H1 (cell line): ENCODE data around the gene ACVR1. TPM values are rescaled to one million over a fixed set of nuclear protein-coding genes. Genes with fewer than 3 reads are reported as not detected.

Source experiments
- CTCF ChIA-PET: fragments of 300-600 bp; sonication (Branson Sonifier 250); formaldehyde crosslinking; loops from one replicate; lab custom pipeline; 2021; ENCODE audit not compliant: partially characterized antibody; lab: Charles Lee
- POLR2A ChIA-PET: fragments of 300-600 bp; sonication (Branson Sonifier 250); formaldehyde crosslinking; loops from one replicate; lab custom pipeline; 2021; ENCODE audit warnings: inconsistent platforms; ENCODE audit not compliant: partially characterized antibody; lab: Charles Lee
- DNase-seq, 2 experiments: peaks; one replicate each; pipeline versions ENCODE4 v3.0.0 to v3.0.0-alpha.2; 2010 to 2022; ENCODE audit warnings: low spot score in 2 of 2, low read depth in 1 of 2, mixed read lengths in 1 of 2
- FAIRE-seq: peaks from 2 replicates; lab custom pipeline; 2011; peaks lifted over from hg19 to GRCh38; lab: Jason Lieb, UNC
- H2AFZ ChIP-seq: 2 replicates; pipeline ENCODE4 v1.8.1; 2012; ENCODE audit warnings: low read length, inconsistent platforms
- H2AK5ac ChIP-seq: 2 replicates; pipeline ENCODE4 v1.6.1; 2013; ENCODE audit warnings: low read depth, low read length
- H2BK120ac ChIP-seq: replicated peaks from 2 replicates; pipeline ENCODE3; 2013; ENCODE audit warnings: low read depth, low read length, inconsistent platforms
- H2BK12ac ChIP-seq: 2 replicates; pipeline ENCODE4 v1.6.1; 2013; ENCODE audit warnings: low read depth, low read length
- H2BK15ac ChIP-seq: 2 replicates; pipeline ENCODE4 v1.6.1; 2013; ENCODE audit warnings: low read length
- H2BK20ac ChIP-seq: 2 replicates; pipeline ENCODE4 v1.6.1; 2013; ENCODE audit warnings: low read length
- H2BK5ac ChIP-seq: 2 replicates; pipeline ENCODE4 v1.6.1; 2013; ENCODE audit warnings: low read depth, low read length
- H3K14ac ChIP-seq: 2 replicates; pipeline ENCODE4 v1.6.1; 2013; ENCODE audit warnings: inconsistent platforms; ENCODE audit not compliant: insufficient read length
- H3K18ac ChIP-seq: 2 replicates; pipeline ENCODE4 v1.6.1; 2013; ENCODE audit warnings: low read length; ENCODE audit errors: extremely low read depth
- H3K23ac ChIP-seq: 2 replicates; pipeline ENCODE4 v1.6.1; 2013; ENCODE audit warnings: inconsistent platforms; ENCODE audit not compliant: insufficient read length
- H3K23me2 ChIP-seq: 2 replicates; pipeline ENCODE4 v1.6.1; 2013; ENCODE audit warnings: low read depth, low read length
- H3K27ac ChIP-seq: 2 replicates; pipeline ENCODE4 v1.6.1; 2011; ENCODE audit warnings: low read depth, low read length, inconsistent platforms
- H3K27me3 ChIP-seq, 4 experiments: replicated peaks in 1 of 4; 1 replicate in 1 of 4; 2 replicates in 3 of 4; pipeline versions ENCODE4 v1.6.1 to v1.8.1; 2011 to 2013; ENCODE audit warnings: low read length in 3 of 4, mild to moderate bottlenecking in 3 of 4, inconsistent platforms in 2 of 4, mixed read lengths in 2 of 4, moderate library complexity in 1 of 4; ENCODE audit not compliant: control insufficient read depth in 3 of 4, insufficient read depth in 3 of 4; ENCODE audit errors: extremely low read depth in 1 of 4
- H3K36me3 ChIP-seq, 4 experiments: 2 replicates each; pipeline versions ENCODE4 v1.6.1 to v1.8.1; 2011 to 2013; ENCODE audit warnings: mild to moderate bottlenecking in 4 of 4, low read length in 3 of 4, moderate library complexity in 2 of 4, control low read depth in 1 of 4, inconsistent platforms in 1 of 4; ENCODE audit not compliant: insufficient read depth in 4 of 4, control insufficient read depth in 2 of 4
- H3K4ac ChIP-seq: replicated peaks from 2 replicates; pipeline ENCODE3; 2013; ENCODE audit warnings: low read length, low read depth, mixed read lengths, inconsistent platforms; ENCODE audit not compliant: insufficient read length
- H3K4me1 ChIP-seq, 4 experiments: replicated peaks in 1 of 4; 1 replicate in 1 of 4; 2 replicates in 3 of 4; pipeline versions ENCODE4 v1.6.1 to v1.8.1; 2011 to 2013; ENCODE audit warnings: low read length in 3 of 4, inconsistent platforms in 2 of 4, mixed read lengths in 1 of 4; ENCODE audit not compliant: insufficient read depth in 4 of 4, control insufficient read depth in 3 of 4
- H3K4me2 ChIP-seq, 2 experiments: 2 replicates each; pipeline versions ENCODE4 v1.6.1 to v1.8.1; 2011 to 2013; ENCODE audit warnings: low read depth in 2 of 2, low read length in 2 of 2, control low read depth in 1 of 2, inconsistent platforms in 1 of 2, mild to moderate bottlenecking in 1 of 2; ENCODE audit not compliant: insufficient read depth in 1 of 2
- H3K4me3 ChIP-seq, 4 experiments: fragments of 200-600, 300-600 bp in 1 of 4; sonication (generic), shearing (Covaris generic), sonication (Bioruptor Twin) in 1 of 4; 2 replicates each; pipeline versions ENCODE4 v1.5.1 to v1.8.1; 2011 to 2016; ENCODE audit warnings: low read length in 4 of 4, low read depth in 3 of 4, control low read depth in 2 of 4, inconsistent platforms in 2 of 4, mild to moderate bottlenecking in 2 of 4, mixed read lengths in 1 of 4, moderate library complexity in 1 of 4; ENCODE audit not compliant: insufficient read depth in 2 of 4; ENCODE audit errors: extremely low read depth in 1 of 4
- H3K56ac ChIP-seq: replicated peaks from 2 replicates; pipeline ENCODE3; 2013; ENCODE audit warnings: low read depth, mild to moderate bottlenecking, mixed read lengths, low read length, inconsistent platforms; ENCODE audit not compliant: insufficient read length
- H3K79me1 ChIP-seq: 2 replicates; pipeline ENCODE4 v1.6.1; 2013; ENCODE audit warnings: low read depth, low read length, control low read depth
- H3K79me2 ChIP-seq, 2 experiments: 2 replicates each; pipeline versions ENCODE4 v1.6.1 to v1.8.1; 2012 to 2013; ENCODE audit warnings: low read length in 2 of 2, mild to moderate bottlenecking in 2 of 2, inconsistent platforms in 1 of 2; ENCODE audit not compliant: insufficient read depth in 2 of 2, control insufficient read depth in 1 of 2
- H3K9ac ChIP-seq, 4 experiments: replicated peaks in 1 of 4; 1 replicate in 1 of 4; 2 replicates in 3 of 4; pipeline versions ENCODE4 v1.6.1 to v1.8.1; 2011 to 2013; ENCODE audit warnings: low read depth in 3 of 4, low read length in 3 of 4, control low read depth in 2 of 4, mild to moderate bottlenecking in 2 of 4, moderate library complexity in 2 of 4, inconsistent platforms in 1 of 4; ENCODE audit errors: extremely low read depth in 1 of 4
- H3K9me3 ChIP-seq, 2 experiments: 2 replicates each; pipeline versions ENCODE4 v1.6.1 to v1.8.1; 2012 to 2013; ENCODE audit warnings: mild to moderate bottlenecking in 2 of 2, moderate library complexity in 2 of 2, control low read depth in 1 of 2, inconsistent platforms in 1 of 2, low read depth in 1 of 2, low read length in 1 of 2, mixed read lengths in 1 of 2; ENCODE audit not compliant: insufficient read depth in 2 of 2
- H4K20me1 ChIP-seq, 2 experiments: replicated peaks in 1 of 2; 2 replicates each; pipeline versions ENCODE3 to v1.8.1; 2011 to 2013; ENCODE audit warnings: inconsistent platforms in 2 of 2, low read length in 2 of 2, mild to moderate bottlenecking in 1 of 2; ENCODE audit not compliant: insufficient read depth in 2 of 2, control insufficient read depth in 1 of 2
- H4K5ac ChIP-seq: 2 replicates; pipeline ENCODE4 v1.6.1; 2013; ENCODE audit warnings: low read length, low read depth, mixed read lengths, inconsistent platforms; ENCODE audit not compliant: insufficient read length
- H4K8ac ChIP-seq: 2 replicates; pipeline ENCODE4 v1.8.0; 2013; ENCODE audit warnings: mild to moderate bottlenecking, moderate library complexity, low read length, inconsistent platforms; ENCODE audit not compliant: insufficient read depth; ENCODE audit errors: extremely low read depth
- H4K91ac ChIP-seq: replicated peaks from 2 replicates; pipeline ENCODE3; 2013; ENCODE audit warnings: low read length, mixed read lengths, inconsistent platforms; ENCODE audit not compliant: insufficient read length
- BRCA1 ChIP-seq: IDR thresholded peaks from 2 replicates; pipeline ENCODE4 v1.6.1; 2012; ENCODE audit warnings: low read depth, low read length, improper control_type of control experiment
- CHD1 ChIP-seq: IDR thresholded peaks from 2 replicates; pipeline ENCODE4 v1.6.1; 2012; ENCODE audit warnings: low read depth, low read length, improper control_type of control experiment
- CTBP2 ChIP-seq: IDR thresholded peaks from 2 replicates; pipeline ENCODE4 v1.7.0; 2011; ENCODE audit warnings: borderline replicate concordance, mild to moderate bottlenecking, moderate library complexity, mixed read lengths, low read length; ENCODE audit not compliant: insufficient read depth, insufficient read length
- EGR1 ChIP-seq: IDR thresholded peaks from 2 replicates; pipeline ENCODE4 v1.6.1; 2011; ENCODE audit warnings: low read depth, low read length, borderline replicate concordance
- EP300 ChIP-seq, 2 experiments: IDR thresholded peaks; 1 replicate in 1 of 2; 2 replicates in 1 of 2; pipeline ENCODE4 v1.6.1; 2011 to 2012; ENCODE audit warnings: low read depth in 2 of 2, low read length in 2 of 2, mild to moderate bottlenecking in 2 of 2, borderline replicate concordance in 1 of 2, inconsistent platforms in 1 of 2, moderate library complexity in 1 of 2
- KDM1A ChIP-seq: fragments of 200-600, 300-600 bp; sonication (generic); IDR thresholded peaks from 2 replicates; pipeline ENCODE4 v1.7.1; 2016; ENCODE audit warnings: mild to moderate bottlenecking, low read length, borderline replicate concordance
- NANOG ChIP-seq: IDR thresholded peaks from 2 replicates; pipeline ENCODE4 v1.6.1; 2011; ENCODE audit warnings: low read length, low read depth, mild to moderate bottlenecking, inconsistent platforms; ENCODE audit not compliant: insufficient read depth, poor library complexity, severe bottlenecking
- POLR2AphosphoS5 ChIP-seq: IDR thresholded peaks from 2 replicates; pipeline ENCODE4 v1.6.1; 2011; ENCODE audit warnings: low read depth, low read length
- SAP30 ChIP-seq: fragments of 300-600 bp; sonication (generic); IDR thresholded peaks from 2 replicates; pipeline ENCODE4 v1.7.1; 2012; ENCODE audit warnings: low read length, moderate library complexity, mild to moderate bottlenecking, inconsistent platforms; ENCODE audit not compliant: insufficient read depth, insufficient replicate concordance
- SP2 ChIP-seq: IDR thresholded peaks from 2 replicates; pipeline ENCODE4 v1.6.1; 2012; ENCODE audit warnings: mild to moderate bottlenecking, low read length, inconsistent platforms
- SRF ChIP-seq: IDR thresholded peaks from 2 replicates; pipeline ENCODE4 v1.6.1; 2011; ENCODE audit warnings: mild to moderate bottlenecking, low read depth, low read length, moderate library complexity
- TAF1 ChIP-seq: IDR thresholded peaks from 2 replicates; pipeline ENCODE4 v1.6.1; 2011; ENCODE audit warnings: mild to moderate bottlenecking, low read depth, low read length
- USF2 ChIP-seq: IDR thresholded peaks from 2 replicates; pipeline ENCODE4 v1.6.1; 2011; ENCODE audit warnings: low read length, improper control_type of control experiment
- WGBS, 2 experiments: shearing (Covaris generic) in 1 of 2; methylation state at CpG; one replicate each; pipeline versions ENCODE4 v1.1.6 to v1.1.7; 2013 to 2015; ENCODE audit warnings: low lambda C conversion rate in 2 of 2, mixed read lengths in 2 of 2, inconsistent platforms in 1 of 2, low coverage in 1 of 2, missing lambda C conversion rate in 1 of 2; ENCODE audit not compliant: insufficient replicate concordance in 2 of 2, insufficient coverage in 1 of 2, insufficient read length in 1 of 2; ENCODE audit errors: extremely low coverage in 1 of 2, missing lambda C conversion rate in 1 of 2; 5-methylcytosine and 5-hydroxymethylcytosine counted together
- polyA plus RNA-seq, 7 experiments: library from polyadenylated mRNA; depleted of rRNA in 3 of 7; stranded (reverse) in 5 of 7; unstranded in 2 of 7; fragments of >200 nt in 5 of 7; fragments of 200-250 nt in 2 of 7; gene quantifications; 1 replicate in 5 of 7; 2 replicates in 1 of 7; 4 replicates in 1 of 7; pipeline versions ENCODE4 v1.2.1 to v1.2.3, GENCODE V29; 2011 to 2013; ENCODE audit warnings: missing spikeins in 2 of 7, mixed read lengths in 2 of 7
- total RNA-seq: library from RNA; stranded (reverse); fragmentation: NEBNext Ultra II Directional; extraction: Animal tissue kit (Norgen Biotek cat#: 25700); gene quantifications from 2 replicates; pipeline ENCODE4 v1.2.1, GENCODE V29; 2021

Gene ACVR1
- total and polyA plus RNA-seq, 2 of the 8 experiments (the other 6 are each of a cell fraction or from before 2014, with no cell fraction given) = 8.5 to 17.7 TPM

GRCh38 chr2:157813467-157813866 lies 62.7 kb downstream of the ACVR1 start:
- no peak overlapping the region for H4K5ac ChIP-seq
- no peaks in the 10 kb centered on the region for H3K36me3 ChIP-seq
- H3K79me1 ChIP-seq = no peaks in the 10 kb centered on the region; the same call in none of the 2 replicates
- H3K23ac ChIP-seq = no peak overlapping the region
- H3K27ac ChIP-seq = no peak overlapping the region
- H3K4me3 ChIP-seq = no peak overlapping the region
- H3K14ac ChIP-seq = no peak overlapping the region
- no peak overlapping the region for H2BK20ac ChIP-seq
- H3K9ac ChIP-seq = no peak overlapping the region
- no peak overlapping the region for H3K18ac ChIP-seq
- no peaks in the 10 kb centered on the region for H3K27me3 ChIP-seq
- no peak overlapping the region for H2BK5ac ChIP-seq
- no peak overlapping the region for H2BK120ac ChIP-seq
- H2AFZ ChIP-seq = no peak overlapping the region
- POLR2A ChIA-PET = no interaction called here
- H3K23me2 ChIP-seq = no peaks in the 10 kb centered on the region
- no peak overlapping the region for H3K4me2 ChIP-seq
- CTCF ChIA-PET = no interaction called here
- no peaks in the 10 kb centered on the region for H4K20me1 ChIP-seq
- no peak overlapping the region for H3K4ac ChIP-seq
- 91% methylated on average over 2 of the region's 2 CpGs; no CpG with 5 or more reads in 1 of the 2 experiments for WGBS, 2 experiments
- H3K9me3 ChIP-seq = no peaks in the 10 kb centered on the region
- H2AK5ac ChIP-seq = no peak overlapping the region
- H4K8ac ChIP-seq = no peak overlapping the region
- FAIRE-seq = no peak
- H3K4me1 ChIP-seq = 0 out of 7 replicates have a peak, but pooled peaks cover 0 to 2% (median 0%) of the 10 kb centered on the region in 4 experiments
- no peak for DNase-seq
- H2BK15ac ChIP-seq = no peak overlapping the region
- no peak overlapping the region for H4K91ac ChIP-seq
- H3K79me2 ChIP-seq = peaks cover 0 to 1% of the 10 kb centered on the region in 2 experiments; a peak in 1 of 4 replicates
- H2BK12ac ChIP-seq = no peak overlapping the region
- no peak overlapping the region for H3K56ac ChIP-seq
- no peak for TF ChIP-seq POLR2AphosphoS5
- no peak for TF ChIP-seq EGR1
- TF ChIP-seq TAF1 = no peak
- TF ChIP-seq USF2 = no peak
- no peak for TF ChIP-seq CTBP2
- no peak for TF ChIP-seq SRF
- no peak for TF ChIP-seq CHD1
- no peak for TF ChIP-seq NANOG
- TF ChIP-seq SP2 = no peak
- TF ChIP-seq EP300 (IDR thresholded peaks at IDR 0.05; ENCODE audit: borderline replicate concordance in 1 of 2, low read depth in 2 of 2, low read length in 2 of 2) = no peak
- TF ChIP-seq SAP30 = no peak
- TF ChIP-seq KDM1A = no peak
- TF ChIP-seq BRCA1 = no peak
